Stimulated activated naive CD8-positive, alpha-beta T cell treated with anti-CD3 and anti-CD28 coated beads, Interleukin-15, Interleukin-2, amounts not matched to agents 100 ng/mL and 50 ng/mL, for 24 hours (primary cell): ENCODE measurements around the gene SDF2L1.

ENCODE experiments used
- H3K27ac Mint-ChIP-seq: one replicate; pipeline ENCODE4 v1.8.0; 2021; ENCODE audit warnings: mild to moderate bottlenecking, mixed read lengths
- H3K27me3 Mint-ChIP-seq: one replicate; pipeline ENCODE4 v1.8.0; 2021; ENCODE audit warnings: mixed read lengths
- H3K36me3 Mint-ChIP-seq: one replicate; pipeline ENCODE4 v1.8.0; 2021; ENCODE audit warnings: low read depth, mixed read lengths
- H3K4me1 Mint-ChIP-seq: one replicate; pipeline ENCODE4 v1.8.0; 2021; ENCODE audit warnings: low read depth, mixed read lengths
- H3K4me3 Mint-ChIP-seq: one replicate; pipeline ENCODE4 v1.8.0; 2021; ENCODE audit warnings: mild to moderate bottlenecking, mixed read lengths
- H3K9me3 Mint-ChIP-seq: one replicate; pipeline ENCODE4 v1.8.0; 2021; ENCODE audit warnings: mixed read lengths

SDF2L1 gene

DNA sequence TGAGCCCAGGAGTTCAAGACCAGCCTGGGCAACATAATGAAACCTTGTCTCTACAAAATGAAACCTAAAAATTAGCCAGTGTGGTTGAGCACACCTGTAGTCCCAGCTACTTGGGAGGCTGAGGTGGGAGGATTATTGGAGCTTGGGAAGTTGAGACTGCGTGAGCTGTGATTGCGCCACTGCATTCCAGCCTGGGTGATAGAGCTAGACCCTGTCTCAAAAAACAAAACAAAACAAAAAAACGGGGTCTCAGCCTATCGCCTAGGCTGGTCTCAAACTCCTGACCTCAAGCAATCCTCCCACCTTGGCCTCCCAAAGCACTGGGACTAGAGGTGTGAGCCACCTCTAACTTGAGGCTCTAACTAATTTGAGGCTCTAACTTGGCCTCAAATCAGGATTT, 37.3 kb downstream of the SDF2L1 start:
- Mint-ChIP-seq H3K27me3 (no peaks in the 10 kb centered on the region), H3K4me1 (peaks cover 3% of the 10 kb centered on the region), H3K36me3 (peaks cover 16% of the 10 kb centered on the region), H3K27ac (no peak overlapping the region), H3K9me3 (no peaks in the 10 kb centered on the region), H3K4me3 (no peak overlapping the region)

DNA sequence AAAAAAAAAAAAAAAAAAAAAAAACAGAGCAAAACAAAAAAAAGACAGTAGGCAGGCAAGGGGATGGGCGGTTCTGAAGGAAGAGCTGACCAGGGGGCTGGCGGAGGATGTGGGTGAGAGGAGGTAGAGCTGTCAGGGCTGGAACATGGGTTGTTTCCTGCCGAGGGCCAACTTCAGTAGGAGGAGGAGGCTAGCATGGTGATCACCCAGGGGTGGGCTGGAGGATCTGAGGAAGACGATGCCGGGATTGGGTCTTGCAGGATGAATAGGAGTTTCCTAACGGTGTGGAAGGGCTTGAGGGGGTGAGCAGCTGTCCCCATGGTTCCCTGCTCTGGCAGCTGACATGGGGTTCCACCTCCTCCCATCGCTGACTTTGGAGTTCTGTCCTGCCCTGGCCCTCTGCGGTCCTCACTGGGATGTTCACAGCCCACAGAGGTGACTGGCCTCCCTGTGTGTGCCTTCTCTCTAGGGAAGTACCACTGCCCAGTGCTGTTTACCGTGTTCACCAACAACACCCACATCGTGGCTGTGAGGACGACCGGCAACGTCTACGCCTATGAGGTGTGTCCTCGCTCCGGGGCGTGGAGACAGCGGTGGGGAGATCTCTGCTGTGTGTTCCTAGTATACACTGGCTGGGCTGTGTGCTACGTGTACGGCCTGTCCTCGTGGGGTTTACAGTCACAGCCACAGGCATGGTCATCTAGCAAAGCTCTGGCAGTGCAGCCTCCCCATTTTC, 38.9 kb downstream of the SDF2L1 start:
- no peaks in the 10 kb centered on the region for H3K27me3 Mint-ChIP-seq
- H3K4me1 Mint-ChIP-seq: peaks cover 3% of the 10 kb centered on the region
- H3K27ac Mint-ChIP-seq: no peak overlapping the region
- peaks cover 11% of the 10 kb centered on the region for H3K36me3 Mint-ChIP-seq
- H3K9me3 Mint-ChIP-seq: no peaks in the 10 kb centered on the region
- H3K4me3 Mint-ChIP-seq: no peak overlapping the region

DNA sequence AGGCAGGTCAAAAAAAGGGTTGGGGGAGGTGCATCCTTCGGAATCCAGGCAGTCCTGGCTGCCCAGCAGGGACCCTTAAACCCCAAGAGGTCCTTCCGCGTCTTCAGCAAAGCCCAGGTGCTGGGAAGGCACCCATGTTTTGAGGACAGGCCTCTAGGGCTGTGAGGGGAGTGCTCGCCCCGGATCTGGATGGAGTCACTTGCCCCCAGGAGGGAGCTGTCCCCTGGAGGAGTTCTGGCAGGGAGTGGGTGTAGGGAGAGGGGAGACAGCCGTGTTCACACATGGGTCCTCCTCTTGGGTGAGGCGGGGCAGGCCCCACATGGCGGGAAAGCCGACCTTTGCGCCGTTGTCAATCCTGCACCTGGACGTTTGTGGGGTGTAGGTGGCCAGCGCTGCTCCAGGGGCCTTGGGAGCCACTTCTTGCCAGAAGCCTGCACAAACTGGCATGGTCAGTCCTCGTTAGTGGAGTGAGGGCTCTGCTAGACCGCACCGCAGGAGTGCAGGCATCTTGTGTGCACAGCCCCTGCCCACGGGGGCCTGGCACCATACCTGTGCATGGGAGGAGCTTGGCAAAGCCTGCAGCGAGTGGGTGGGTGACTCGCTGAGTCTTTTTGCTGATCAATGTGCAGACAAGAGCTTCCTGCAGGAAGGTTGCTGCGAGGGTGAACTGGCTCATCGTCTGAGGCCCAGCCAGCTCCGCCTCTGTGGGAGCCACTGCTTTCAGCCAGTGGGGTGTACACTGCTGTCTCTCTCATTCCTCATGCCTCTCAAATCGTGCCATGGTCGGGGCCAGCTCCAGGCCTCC, 39.7 kb downstream of the SDF2L1 start:
- Mint-ChIP-seq H3K4me1 (peaks cover 3% of the 10 kb centered on the region), H3K36me3 (peaks cover 10% of the 10 kb centered on the region), H3K27me3 (no peaks in the 10 kb centered on the region), H3K27ac (no peak overlapping the region), H3K9me3 (no peaks in the 10 kb centered on the region), H3K4me3 (no peak overlapping the region)

DNA sequence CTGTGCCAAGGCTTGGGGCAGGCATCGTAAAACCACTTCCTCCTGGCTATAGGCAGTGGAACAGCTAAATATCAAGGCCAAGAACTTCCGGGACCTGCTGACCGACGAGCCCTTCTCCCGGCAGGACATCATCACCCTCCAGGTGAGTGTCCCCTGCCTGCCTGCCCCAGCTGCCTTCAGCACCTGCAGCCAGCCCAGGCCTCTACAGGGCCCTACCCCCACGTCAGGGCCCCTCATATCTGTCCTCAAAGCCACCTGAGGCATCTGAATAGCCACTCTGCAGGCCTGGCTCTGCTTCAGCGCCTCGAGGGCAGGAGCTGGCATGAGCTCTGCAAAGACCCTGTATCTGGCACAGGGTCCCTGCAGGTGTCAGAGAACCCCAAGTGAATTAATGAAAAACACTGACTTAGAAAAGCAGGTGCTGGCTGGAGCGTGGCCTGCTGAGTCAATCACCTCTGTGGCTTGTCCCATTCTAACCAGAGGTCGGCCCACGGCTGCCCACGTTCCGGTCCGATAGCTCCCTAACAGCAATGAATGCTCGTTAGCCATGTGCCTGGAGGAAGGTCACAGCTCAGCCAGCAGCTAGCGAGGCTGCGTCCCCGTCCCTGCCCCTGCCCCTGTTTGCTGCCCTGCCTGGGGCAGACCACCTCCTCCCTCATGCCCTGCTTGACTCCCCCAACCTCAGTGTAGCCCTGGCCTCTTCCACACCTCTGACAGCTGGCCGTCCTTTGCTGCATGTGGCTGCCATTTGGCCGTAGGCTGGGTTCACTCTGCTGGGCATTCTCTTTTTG, 40.5 kb downstream of the SDF2L1 start:
- Mint-ChIP-seq H3K9me3 (no peaks in the 10 kb centered on the region), H3K27me3 (no peaks in the 10 kb centered on the region), H3K4me1 (peaks cover 3% of the 10 kb centered on the region), H3K36me3 (peaks cover 10% of the 10 kb centered on the region), H3K4me3 (no peak overlapping the region), H3K27ac (no peak overlapping the region)

DNA sequence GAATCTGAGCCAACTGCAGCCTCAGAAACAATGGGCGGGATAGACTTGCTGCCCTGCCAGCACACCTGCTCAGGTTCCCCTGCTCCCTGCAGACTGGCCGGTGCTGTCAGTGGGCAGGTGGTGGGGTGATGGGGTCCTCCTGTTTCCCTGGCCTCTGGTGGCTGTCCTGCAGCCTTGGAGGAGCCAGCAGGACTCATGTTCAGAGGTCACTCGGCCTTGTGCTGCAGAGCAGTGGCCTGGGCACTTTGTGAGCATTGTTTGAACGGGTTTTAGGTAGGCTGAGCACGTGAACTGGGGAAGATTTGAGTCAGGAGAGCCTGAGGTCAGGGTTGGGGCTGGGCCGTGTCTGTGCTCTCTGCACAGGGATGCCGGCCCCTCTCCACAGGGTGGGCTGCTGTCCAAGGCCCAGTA, 41.3 kb downstream of the SDF2L1 start:
- Mint-ChIP-seq H3K4me3 (no peak overlapping the region), H3K4me1 (peaks cover 3% of the 10 kb centered on the region), H3K27me3 (no peaks in the 10 kb centered on the region), H3K27ac (no peak overlapping the region), H3K36me3 (peaks cover 10% of the 10 kb centered on the region), H3K9me3 (no peaks in the 10 kb centered on the region)

DNA sequence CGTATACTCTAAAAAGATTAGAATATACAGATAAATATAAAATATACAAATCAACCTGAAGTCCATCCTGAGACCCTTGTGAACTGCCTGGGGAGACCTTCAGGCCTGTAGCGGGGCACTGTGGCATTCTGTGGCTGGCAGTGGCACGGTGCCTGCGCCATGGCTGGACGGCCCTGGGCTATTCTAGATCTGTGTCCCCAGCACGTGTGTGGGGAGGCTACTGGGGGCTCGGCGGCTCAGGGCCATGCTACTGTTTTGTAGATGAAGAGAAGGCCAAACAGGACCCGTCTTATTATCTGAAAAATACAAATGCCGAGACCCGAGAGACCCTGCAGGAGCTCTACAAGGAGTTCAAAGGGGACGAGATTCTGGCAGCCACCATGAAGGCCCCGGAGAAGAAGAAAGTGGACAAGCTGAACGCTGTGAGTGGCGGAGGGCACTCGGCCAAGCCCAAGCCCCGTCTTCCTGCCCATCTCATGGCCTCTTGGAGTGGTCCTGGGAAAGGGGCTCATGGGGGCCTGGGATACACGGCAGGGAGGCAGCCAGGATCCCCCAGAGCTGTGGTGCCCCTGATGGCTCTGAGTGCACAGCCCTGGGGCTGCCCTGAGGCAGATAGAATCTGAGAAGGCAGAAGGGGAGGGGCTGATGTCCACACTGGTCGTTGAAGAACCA, 42.5 kb downstream of the SDF2L1 start:
- Mint-ChIP-seq H3K9me3 (no peaks in the 10 kb centered on the region), H3K4me1 (peaks cover 13% of the 10 kb centered on the region), H3K36me3 (peaks cover 13% of the 10 kb centered on the region), H3K27ac (no peak overlapping the region), H3K27me3 (no peaks in the 10 kb centered on the region), H3K4me3 (no peak overlapping the region)

DNA sequence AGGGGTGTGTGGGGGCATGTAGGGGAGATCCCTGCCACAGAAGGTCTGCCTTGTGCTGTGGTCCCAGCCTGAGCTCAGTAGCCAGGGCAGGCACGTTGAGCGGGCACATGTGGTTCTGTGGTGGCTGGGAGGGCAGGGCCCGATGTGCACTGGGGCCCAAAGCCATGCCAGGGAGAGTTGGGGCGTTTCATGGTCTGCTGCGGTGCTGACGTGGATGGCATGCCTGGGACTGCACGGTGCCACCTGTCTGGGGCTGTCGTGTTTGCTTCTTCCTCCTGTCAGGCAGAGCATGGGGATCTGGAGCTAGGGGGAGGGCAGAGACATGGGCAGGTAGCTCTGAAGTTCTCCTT, 43.0 kb downstream of the SDF2L1 start:
- H3K27ac Mint-ChIP-seq: no peak overlapping the region
- H3K27me3 Mint-ChIP-seq: no peaks in the 10 kb centered on the region
- no peaks in the 10 kb centered on the region for H3K9me3 Mint-ChIP-seq
- peaks cover 18% of the 10 kb centered on the region for H3K4me1 Mint-ChIP-seq
- H3K4me3 Mint-ChIP-seq: no peak overlapping the region
- peaks cover 16% of the 10 kb centered on the region for H3K36me3 Mint-ChIP-seq

DNA sequence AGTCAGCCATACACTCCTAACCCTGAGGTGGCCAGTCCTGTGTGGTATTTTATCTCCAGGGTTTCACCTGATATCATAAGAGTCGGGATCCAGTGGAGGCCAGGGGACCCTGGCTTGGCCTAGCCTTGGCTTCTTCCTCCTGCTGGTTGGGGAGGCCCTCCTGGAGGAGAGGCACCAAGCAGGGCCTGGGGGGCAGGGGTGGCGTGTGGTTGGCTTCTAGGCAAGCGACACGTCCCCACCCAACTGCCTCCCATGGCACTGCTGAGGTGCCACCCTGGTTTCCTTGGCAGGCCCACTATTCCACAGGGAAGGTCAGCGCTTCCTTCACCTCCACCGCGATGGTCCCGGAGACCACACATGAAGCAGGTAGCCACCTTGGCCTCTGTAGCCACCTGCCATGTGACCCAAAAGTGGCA, 44.1 kb downstream of the SDF2L1 start:
- Mint-ChIP-seq H3K27ac (no peak overlapping the region), H3K4me1 (peaks cover 29% of the 10 kb centered on the region), H3K9me3 (no peaks in the 10 kb centered on the region), H3K27me3 (no peaks in the 10 kb centered on the region), H3K4me3 (no peak overlapping the region), H3K36me3 (peaks cover 20% of the 10 kb centered on the region)

DNA sequence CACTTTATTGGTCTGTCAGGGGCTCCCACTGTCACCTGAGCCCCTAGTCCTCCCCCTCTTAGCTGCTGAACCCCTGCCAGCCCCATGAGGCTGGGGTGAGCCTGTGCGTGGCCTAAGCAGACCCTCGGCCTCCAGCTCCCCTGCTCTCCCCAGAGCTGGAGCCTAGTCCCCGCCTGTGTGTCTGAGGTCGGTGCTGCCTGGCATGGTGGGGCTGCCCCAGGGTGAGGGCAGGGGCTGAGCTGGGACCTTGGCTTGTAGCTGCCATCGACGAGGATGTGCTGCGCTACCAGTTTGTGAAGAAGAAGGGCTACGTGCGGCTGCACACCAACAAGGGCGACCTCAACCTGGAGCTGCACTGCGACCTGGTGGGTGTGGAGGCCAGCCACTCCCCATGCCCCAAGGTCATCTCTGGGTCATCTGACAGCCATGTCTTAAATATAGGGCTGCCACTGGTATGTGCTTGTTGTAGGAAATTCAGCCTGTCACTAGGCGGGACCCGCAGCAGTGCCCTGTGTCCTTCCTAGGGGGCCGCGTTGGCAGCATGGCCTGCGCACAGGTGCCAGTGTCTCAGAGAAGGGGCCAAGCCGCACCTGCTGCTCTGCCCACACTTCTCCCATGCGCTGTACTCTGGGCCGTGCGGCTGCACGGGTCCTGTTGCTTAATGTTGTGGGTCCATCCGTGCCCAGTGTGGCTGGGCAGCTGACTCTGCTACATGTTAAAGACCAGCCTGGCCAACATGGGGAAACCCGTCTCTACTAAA, 44.7 kb downstream of the SDF2L1 start:
- Mint-ChIP-seq H3K4me3 (no peak overlapping the region), H3K9me3 (no peaks in the 10 kb centered on the region), H3K36me3 (peaks cover 23% of the 10 kb centered on the region), H3K4me1 (peaks cover 30% of the 10 kb centered on the region), H3K27ac (no peak overlapping the region), H3K27me3 (no peaks in the 10 kb centered on the region)

DNA sequence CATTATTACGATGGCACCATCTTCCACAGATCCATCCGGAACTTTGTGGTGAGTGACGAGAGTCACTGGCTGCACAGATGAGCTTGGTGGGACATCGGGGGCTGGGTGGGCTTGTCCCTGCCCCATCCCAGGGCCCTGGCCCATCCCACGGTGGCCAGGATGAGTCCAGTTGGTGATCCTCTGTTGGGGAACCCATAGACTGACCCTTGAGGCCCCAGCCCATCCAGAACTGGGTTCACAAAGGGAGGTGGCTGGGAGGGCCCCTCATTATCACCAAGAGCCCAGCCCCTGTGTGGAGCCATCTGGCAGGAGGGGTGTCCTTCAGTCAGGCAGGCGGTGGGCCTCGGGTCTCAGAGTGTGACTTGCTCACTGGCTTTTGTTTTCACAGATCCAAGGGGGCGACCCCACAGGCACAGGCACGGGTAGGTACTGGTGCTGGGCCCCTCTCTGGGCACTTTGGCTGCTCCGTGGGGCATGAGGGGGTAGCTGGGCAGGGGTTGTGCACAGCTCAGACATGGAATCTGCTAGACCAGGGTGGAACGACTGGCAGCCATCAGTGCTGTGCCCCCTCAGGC, 45.7 kb downstream of the SDF2L1 start:
- H3K27ac Mint-ChIP-seq: no peak overlapping the region

DNA sequence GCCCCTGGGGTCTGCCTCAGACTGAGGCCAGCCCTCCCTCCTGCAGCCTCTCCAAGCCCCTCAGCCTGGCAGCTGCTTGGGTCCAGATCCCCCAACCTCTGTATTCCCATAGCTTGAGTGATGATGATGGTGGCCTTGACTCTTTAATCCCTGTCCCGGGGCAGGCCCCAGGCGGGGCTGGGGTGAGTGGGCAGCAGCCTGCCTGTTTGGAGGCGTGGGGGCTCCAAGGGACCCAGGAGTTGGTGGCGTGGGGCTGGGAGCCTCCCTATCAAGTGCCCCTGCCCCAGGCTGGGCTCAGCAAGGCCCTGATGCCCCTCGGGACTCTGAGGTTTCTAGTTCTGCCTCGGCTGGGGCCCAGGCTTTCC, 46.2 kb downstream of the SDF2L1 start:
- Mint-ChIP-seq H3K4me3 (no peak overlapping the region), H3K4me1 (peaks cover 26% of the 10 kb centered on the region), H3K9me3 (no peaks in the 10 kb centered on the region), H3K27ac (no peak overlapping the region), H3K36me3 (peaks cover 29% of the 10 kb centered on the region), H3K27me3 (no peaks in the 10 kb centered on the region)

More for the DNA sequence above, 45.7 kb downstream of the SDF2L1 start:
- Mint-ChIP-seq H3K27me3 (no peaks in the 10 kb centered on the region), H3K4me1 (peaks cover 26% of the 10 kb centered on the region), H3K9me3 (no peaks in the 10 kb centered on the region), H3K4me3 (no peak overlapping the region), H3K36me3 (peaks cover 29% of the 10 kb centered on the region)

DNA sequence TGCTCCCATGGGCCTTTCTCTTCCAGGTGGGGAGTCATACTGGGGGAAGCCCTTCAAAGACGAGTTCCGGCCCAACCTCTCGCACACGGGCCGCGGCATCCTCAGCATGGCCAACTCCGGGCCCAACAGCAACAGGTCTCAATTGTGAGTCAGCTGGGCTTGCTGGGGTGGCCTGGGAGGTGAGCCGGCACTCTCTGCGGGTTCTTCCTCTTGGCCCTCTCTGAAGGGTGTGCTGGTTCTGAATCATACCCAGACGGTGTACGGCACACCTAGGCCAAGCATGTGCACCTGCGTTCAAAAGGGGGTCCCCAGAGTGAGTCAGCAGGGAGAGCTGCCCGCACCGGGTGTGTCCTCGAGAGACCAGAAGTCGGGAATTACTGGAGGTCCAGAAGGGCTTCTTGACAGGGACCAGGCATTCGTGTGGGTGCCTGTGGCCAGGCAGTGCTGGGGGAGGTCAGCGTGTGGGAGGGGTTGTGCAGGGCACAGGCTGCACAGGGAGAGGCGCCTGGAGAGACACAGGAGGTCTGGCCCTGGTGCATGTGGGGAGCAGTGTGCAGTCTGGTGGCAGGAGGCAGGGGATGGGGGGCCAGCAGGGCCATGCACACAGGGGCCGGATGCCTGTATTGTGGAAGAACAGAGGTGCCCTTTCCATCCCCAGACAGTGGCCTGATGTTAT, 46.7 kb downstream of the SDF2L1 start:
- Mint-ChIP-seq H3K27ac (peak overlapping the region; percentile 61), H3K27me3 (no peaks in the 10 kb centered on the region), H3K4me3 (no peak overlapping the region), H3K36me3 (peaks cover 29% of the 10 kb centered on the region), H3K9me3 (no peaks in the 10 kb centered on the region), H3K4me1 (peaks cover 26% of the 10 kb centered on the region)

DNA sequence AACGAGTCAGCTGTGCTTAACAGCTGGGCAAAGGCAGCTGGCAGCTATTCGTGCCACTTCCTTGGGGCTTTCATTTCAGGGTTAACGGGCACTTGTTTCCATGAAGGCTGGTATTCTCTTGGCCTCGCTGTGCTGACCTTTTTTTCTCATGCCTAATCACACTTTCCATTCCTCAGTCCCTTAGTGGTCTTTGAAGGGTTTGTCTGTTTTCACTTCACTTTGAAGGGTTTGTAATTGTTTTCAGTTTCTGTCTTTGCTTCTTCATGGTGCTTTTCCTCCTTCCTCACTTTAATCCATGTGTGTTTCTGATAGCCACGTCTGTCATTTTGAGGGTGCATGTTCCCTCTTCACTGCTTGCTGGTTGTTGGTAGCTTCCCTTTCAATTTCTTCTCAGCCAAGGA, 48.3 kb downstream of the SDF2L1 start:
- no peaks in the 10 kb centered on the region for H3K27me3 Mint-ChIP-seq

More for the DNA sequence above, 48.3 kb downstream of the SDF2L1 start:
- peaks cover 26% of the 10 kb centered on the region for H3K4me1 Mint-ChIP-seq
- peaks cover 19% of the 10 kb centered on the region for H3K36me3 Mint-ChIP-seq
- H3K27ac Mint-ChIP-seq: peak overlapping the region; percentile 91
- H3K9me3 Mint-ChIP-seq: no peaks in the 10 kb centered on the region
- H3K4me3 Mint-ChIP-seq: peak overlapping the region; percentile 30
